ENCODE data around the gene NKG7. TPM values are rescaled to one million over a fixed set of nuclear protein-coding genes. Genes with fewer than 3 reads are reported as not detected.
A peak's percentile ranks its signal among the peaks of the same experiment; 100 is the strongest.

NKG7 gene
- total RNA-seq, 3 donors from 2014 or later: 4.3 to 5.9 (median 4.4) TPM

DNA sequence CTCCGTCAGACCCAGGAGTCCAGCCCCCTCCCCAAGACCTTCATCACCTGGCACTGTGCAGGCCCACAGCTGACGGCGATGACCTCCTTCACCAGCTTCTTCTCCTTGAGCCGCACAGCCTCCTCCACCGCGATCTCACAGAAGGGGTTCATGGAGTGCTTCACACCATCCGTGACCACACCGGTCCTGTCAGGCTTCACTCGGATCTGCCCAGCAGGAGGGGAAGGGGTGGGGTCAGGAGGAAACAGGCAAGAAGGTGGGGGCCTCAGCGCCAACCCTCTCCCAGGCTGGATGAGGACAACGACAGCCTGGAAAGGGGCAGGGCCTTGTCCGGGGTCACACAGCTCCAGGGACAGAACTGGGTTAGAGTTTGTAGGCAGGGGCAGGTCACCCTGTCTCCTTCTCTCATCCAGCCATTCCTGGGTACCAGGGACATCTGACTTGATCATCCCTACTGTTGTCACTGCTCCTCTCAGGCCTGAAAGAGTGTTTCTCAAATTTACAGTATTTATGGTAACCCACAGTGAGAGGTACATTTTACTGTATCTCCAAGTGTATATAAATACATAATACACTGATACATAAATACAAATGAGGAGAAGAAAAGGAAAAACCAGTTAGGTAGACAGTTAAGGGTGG lies 18.2 kb downstream of the NKG7 start:
- no peaks in the 10 kb centered on the region for H3K4me1 ChIP-seq (ENCODE audit: low read depth)
- peak in 1 of 3 donors; percentile 45 for DNase-seq
- H3K9me3 ChIP-seq: no peaks in the 10 kb centered on the region
- intact Hi-C loops (cut with DNase I, micrococcal nuclease): no loop called here
- TF ChIP-seq, protein P1, sequence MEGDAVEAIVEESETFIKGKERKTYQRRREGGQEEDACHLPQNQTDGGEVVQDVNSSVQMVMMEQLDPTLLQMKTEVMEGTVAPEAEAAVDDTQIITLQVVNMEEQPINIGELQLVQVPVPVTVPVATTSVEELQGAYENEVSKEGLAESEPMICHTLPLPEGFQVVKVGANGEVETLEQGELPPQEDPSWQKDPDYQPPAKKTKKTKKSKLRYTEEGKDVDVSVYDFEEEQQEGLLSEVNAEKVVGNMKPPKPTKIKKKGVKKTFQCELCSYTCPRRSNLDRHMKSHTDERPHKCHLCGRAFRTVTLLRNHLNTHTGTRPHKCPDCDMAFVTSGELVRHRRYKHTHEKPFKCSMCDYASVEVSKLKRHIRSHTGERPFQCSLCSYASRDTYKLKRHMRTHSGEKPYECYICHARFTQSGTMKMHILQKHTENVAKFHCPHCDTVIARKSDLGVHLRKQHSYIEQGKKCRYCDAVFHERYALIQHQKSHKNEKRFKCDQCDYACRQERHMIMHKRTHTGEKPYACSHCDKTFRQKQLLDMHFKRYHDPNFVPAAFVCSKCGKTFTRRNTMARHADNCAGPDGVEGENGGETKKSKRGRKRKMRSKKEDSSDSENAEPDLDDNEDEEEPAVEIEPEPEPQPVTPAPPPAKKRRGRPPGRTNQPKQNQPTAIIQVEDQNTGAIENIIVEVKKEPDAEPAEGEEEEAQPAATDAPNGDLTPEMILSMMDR (IDR thresholded peaks at IDR 0.05): no peak
- no peaks in the 10 kb centered on the region for H3K36me3 ChIP-seq (ENCODE audit: low read depth)
- H3K4me3 ChIP-seq: no peak overlapping the region
- ATAC-seq: no peak

DNA sequence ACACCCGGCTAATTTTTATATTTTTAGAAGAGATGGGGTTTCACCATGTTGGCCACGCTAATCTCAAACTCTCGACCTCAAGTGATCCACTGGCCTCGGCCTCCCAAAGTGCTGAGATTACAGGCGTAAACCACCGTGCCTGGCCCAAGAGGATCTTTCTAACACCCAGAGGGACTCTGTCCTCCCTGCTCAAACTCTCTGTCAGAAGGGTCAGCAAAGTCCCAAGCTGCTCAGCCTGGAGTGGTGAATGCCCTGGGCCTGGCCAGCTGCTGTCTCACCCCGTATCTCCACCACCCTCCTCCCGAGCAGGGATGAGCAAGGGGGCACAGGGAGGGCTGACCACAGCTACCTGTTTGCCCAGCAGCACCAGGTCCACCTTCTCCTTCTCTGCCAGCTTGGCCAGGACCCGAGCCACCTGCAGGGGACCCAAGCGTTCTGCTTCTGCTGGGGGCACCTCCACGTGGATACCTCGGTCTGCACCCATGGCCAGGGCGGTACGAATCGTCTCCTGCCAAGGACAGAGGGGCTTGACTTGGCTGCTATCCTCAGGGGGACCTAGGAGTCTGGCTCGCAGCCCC lies 19.6 kb downstream of the NKG7 start:
- ATAC-seq (no peak), DNase-seq (peak in 1 of 3 donors; percentile 34)
- intact Hi-C loops (cut with DNase I, micrococcal nuclease): no loop called here
- Histone ChIP-seq H3K4me3 (no peak overlapping the region), H3K4me1 (ENCODE audit: low read depth) (no peaks in the 10 kb centered on the region), H3K36me3 (ENCODE audit: low read depth) (peaks cover 4% of the 10 kb centered on the region), H3K9me3 (no peaks in the 10 kb centered on the region)
- TF ChIP-seq, protein P1 (IDR thresholded peaks at IDR 0.05): no peak

DNA sequence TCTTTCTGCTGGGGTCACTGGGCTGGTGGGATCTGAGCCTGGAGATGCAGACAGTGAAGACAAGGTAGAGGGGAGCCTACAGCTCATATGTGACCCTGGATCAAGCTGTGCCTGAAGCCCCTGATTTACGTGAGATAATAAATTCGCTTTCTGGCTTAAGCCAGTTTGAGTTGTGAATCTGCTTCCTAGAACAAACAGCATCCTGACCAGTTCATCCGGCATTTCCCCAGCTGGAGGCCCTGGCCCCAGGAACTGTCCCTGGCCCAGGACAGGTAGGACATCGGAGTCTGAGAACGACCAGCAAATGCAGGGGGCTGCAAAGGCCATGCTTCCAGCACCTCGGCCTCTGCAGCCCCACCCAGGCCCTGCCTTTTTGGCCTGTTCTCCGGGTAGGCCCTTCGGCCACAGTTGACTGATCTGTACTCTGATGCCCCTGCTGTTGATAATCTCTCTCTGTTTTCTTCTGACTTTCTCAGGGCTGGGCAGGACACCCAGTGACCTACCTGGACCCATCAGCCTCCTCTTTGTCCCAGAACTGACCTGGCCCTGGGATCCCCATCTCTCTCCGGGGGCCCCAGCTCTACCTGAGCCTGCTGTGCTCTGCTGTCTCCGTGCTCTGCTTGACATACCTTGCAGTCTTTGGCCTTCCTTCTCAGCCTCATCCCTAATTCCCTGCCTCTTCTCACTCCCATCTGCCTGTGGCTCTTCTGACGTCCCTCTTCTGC lies 21.0 kb downstream of the NKG7 start:
- Histone ChIP-seq H3K4me3 (no peak overlapping the region), H3K9me3 (no peaks in the 10 kb centered on the region), H3K36me3 (ENCODE audit: low read depth) (peaks cover 4% of the 10 kb centered on the region), H3K4me1 (ENCODE audit: low read depth) (no peaks in the 10 kb centered on the region)
- TF ChIP-seq, protein P1 (IDR thresholded peaks at IDR 0.05): no peak
- DNase-seq (peak in 1 of 3 donors; percentile 22), ATAC-seq (no peak)
- intact Hi-C loops (cut with DNase I, micrococcal nuclease): no loop called here

DNA sequence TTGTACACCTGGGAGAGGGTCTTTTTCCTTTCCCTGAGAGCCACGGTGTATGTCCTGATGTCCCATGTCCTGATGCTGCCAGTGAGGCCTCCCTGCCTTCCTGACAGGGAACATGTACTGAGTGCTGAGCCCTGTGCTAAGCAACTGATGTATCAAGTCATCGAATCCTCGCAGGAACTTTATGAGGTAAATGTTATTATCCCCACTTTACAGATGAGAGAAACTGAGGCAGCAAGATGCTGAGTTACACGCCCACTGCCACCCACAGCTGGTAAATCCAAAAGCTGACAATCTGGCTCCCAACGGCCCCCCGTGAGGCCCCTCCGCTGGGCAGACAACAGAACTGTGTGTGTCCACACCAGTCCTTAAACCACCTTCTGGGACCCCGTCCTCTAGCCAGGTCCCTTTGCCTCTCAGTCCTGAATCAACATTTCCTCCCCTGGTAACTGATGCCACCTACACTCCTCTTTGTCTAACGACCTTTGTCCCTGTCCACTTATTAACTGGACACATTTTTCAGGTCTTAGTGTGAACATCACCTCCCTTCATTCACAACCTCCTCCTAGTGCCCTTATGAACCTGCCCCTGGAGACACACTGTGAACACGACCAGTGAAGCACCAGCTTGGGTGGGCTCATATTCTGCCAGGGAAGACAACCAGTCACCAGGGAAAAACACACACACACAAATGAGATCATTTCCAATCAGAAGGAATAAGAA lies 25.1 kb downstream of the NKG7 start:
- H3K36me3 ChIP-seq (ENCODE audit: low read depth): peaks cover 4% of the 10 kb centered on the region
- H3K4me1 ChIP-seq (ENCODE audit: low read depth): no peaks in the 10 kb centered on the region
- ATAC-seq (peak; percentile 23), DNase-seq (peak in 1 of 3 donors; percentile 4)
- no peaks in the 10 kb centered on the region for H3K9me3 ChIP-seq
- intact Hi-C loops (cut with DNase I, micrococcal nuclease): no loop called here
- TF ChIP-seq, protein P1 (IDR thresholded peaks at IDR 0.05): no peak
- no peak overlapping the region for H3K4me3 ChIP-seq

DNA sequence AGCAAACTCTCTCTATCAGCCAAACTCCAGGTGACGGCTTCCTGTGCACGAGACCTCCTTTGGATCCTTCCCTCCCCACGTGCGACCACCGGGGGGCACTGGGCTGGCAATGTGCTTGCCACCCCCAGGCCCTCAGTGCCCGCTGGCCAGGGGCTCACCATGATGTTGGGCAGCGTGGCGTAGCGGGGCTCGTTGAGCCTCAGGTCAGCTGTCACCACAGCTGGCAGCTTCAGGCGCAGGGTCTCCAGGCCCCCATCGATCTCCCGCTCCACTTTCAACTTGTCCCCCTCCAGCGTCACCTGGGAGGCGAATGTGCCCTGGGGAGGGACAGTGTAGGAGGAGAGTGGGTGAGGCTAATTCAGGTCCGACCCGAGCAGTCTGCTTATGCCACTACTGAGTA lies 25.7 kb downstream of the NKG7 start:
- Histone ChIP-seq H3K9me3 (no peaks in the 10 kb centered on the region), H3K4me1 (ENCODE audit: low read depth) (no peaks in the 10 kb centered on the region), H3K36me3 (ENCODE audit: low read depth) (peaks cover 4% of the 10 kb centered on the region), H3K4me3 (no peak overlapping the region)
- ATAC-seq (no peak), DNase-seq (no peak)
- TF ChIP-seq, protein P1 (IDR thresholded peaks at IDR 0.05): no peak
- intact Hi-C loops (cut with DNase I, micrococcal nuclease): no loop called here

Measured in mucosa of descending colon (tissue), 3 donors.